GM18867 (cell line): Measurements from ENCODE around the gene MTTP.
A peak's percentile ranks its signal among the peaks of the same experiment; 100 is the strongest.

Experiments used
- ATAC-seq: cut with Tn5 transposase; IDR thresholded peaks from one replicate; pipeline ENCODE4 v1.9.1; 2021; ENCODE audit warnings: mild to moderate bottlenecking, moderate library complexity; ENCODE audit not compliant: unreplicated experiment

The MTTP gene

GRCh38 chr4:99591757-99592156 lies 17.1 kb downstream of the MTTP start:
- ATAC-seq = no peak

GRCh38 chr4:99593781-99594641 lies 19.4 kb downstream of the MTTP start:
- ATAC-seq = peak; percentile 69

GRCh38 chr4:99594818-99595217 lies 20.2 kb downstream of the MTTP start:
- ATAC-seq = no peak

- no peak for ATAC-seq
Observed at GRCh38 chr4:99606716-99607115, 32.1 kb downstream of the MTTP start.

- no peak for ATAC-seq
Observed at GRCh38 chr4:99608417-99608816, 33.8 kb downstream of the MTTP start.

- no peak for ATAC-seq
Observed at GRCh38 chr4:99610605-99611175, 36.1 kb downstream of the MTTP start.

GRCh38 chr4:99612281-99612680 lies 37.7 kb downstream of the MTTP start:
- ATAC-seq = no peak

- ATAC-seq = no peak
Observed at GRCh38 chr4:99612704-99613103, 38.1 kb downstream of the MTTP start.

GRCh38 chr4:99614491-99614890 lies 39.9 kb downstream of the MTTP start:
- ATAC-seq = no peak

- ATAC-seq = peak; percentile 40
Observed at GRCh38 chr4:99615170-99615820, 40.7 kb downstream of the MTTP start.

GRCh38 chr4:99617374-99617773 lies 42.8 kb downstream of the MTTP start:
- ATAC-seq = no peak

GRCh38 chr4:99622341-99622740 lies 47.7 kb downstream of the MTTP start:
- ATAC-seq = no peak

- ATAC-seq = no peak
Observed at GRCh38 chr4:99624141-99624719, 49.6 kb downstream of the MTTP start.

GRCh38 chr4:99625369-99625768 lies 50.7 kb downstream of the MTTP start:
- peak; percentile 82 for ATAC-seq

- no peak for ATAC-seq
Observed at GRCh38 chr4:99628040-99628439, 53.4 kb downstream of the MTTP start.

GRCh38 chr4:99629962-99630554 lies 55.4 kb downstream of the MTTP start:
- ATAC-seq = no peak

- no peak for ATAC-seq
Observed at GRCh38 chr4:99630857-99631360, 56.3 kb downstream of the MTTP start.

- ATAC-seq = no peak
Observed at GRCh38 chr4:99633772-99634171, 59.1 kb downstream of the MTTP start.

- no peak for ATAC-seq
Observed at GRCh38 chr4:99634742-99635360, 60.2 kb downstream of the MTTP start.

- ATAC-seq = no peak
Observed at GRCh38 chr4:99635601-99636000, 61.0 kb downstream of the MTTP start.

- no peak for ATAC-seq
Observed at GRCh38 chr4:99636422-99636821, 61.8 kb downstream of the MTTP start.
